HL-60 (cell line): ENCODE data around the gene RANBP3.

Source experiments
- DNase-seq, 2 experiments: peaks; one replicate each; pipeline ENCODE4 v3.0.0-alpha.2; 2010 to 2020; ENCODE audit warnings: low read depth in 1 of 2, low spot score in 1 of 2
- H3K27ac ChIP-seq: fragments of 250-450 bp; sonication (Bioruptor Pico); replicated peaks from 2 replicates; pipeline ENCODE4 v1.5.1; 2020; ENCODE audit warnings: mild to moderate bottlenecking, moderate library complexity
- H3K27me3 ChIP-seq: fragments of 250-450 bp; sonication (Bioruptor Pico); 2 replicates; pipeline ENCODE4 v1.5.1; 2021; ENCODE audit warnings: mild to moderate bottlenecking, moderate library complexity; ENCODE audit not compliant: insufficient read depth, poor library complexity, severe bottlenecking
- H3K4me3 ChIP-seq: replicated peaks from 2 replicates; pipeline ENCODE4 v1.5.1; 2011; ENCODE audit warnings: mild to moderate bottlenecking, control low read depth, low read length; ENCODE audit not compliant: insufficient read depth
- CTCF ChIP-seq: IDR thresholded peaks from one replicate; pipeline ENCODE4 v1.5.1; 2011; ENCODE audit warnings: low read length, control low read depth, inconsistent platforms; ENCODE audit not compliant: insufficient read depth
- GABPA ChIP-seq: IDR thresholded peaks from 2 replicates; pipeline ENCODE4 v1.6.1; 2012; ENCODE audit warnings: low read depth
- POLR2AphosphoS5 ChIP-seq: IDR thresholded peaks from 2 replicates; pipeline ENCODE4 v1.6.1; 2012; ENCODE audit warnings: low read depth
- REST ChIP-seq: IDR thresholded peaks from 2 replicates; pipeline ENCODE4 v1.6.1; 2012; ENCODE audit warnings: low read depth; ENCODE audit not compliant: insufficient replicate concordance
- SPI1 ChIP-seq: IDR thresholded peaks from 2 replicates; pipeline ENCODE4 v1.6.1; 2012; ENCODE audit warnings: low read depth, mild to moderate bottlenecking, borderline replicate concordance

RANBP3 gene

GRCh38 chr19:5929625-5930024 lies 48.3 kb downstream of the RANBP3 start:
- H3K4me3 ChIP-seq: no peak overlapping the region
- no peak for DNase-seq

GRCh38 chr19:5929179-5929578 lies 48.8 kb downstream of the RANBP3 start:
- Histone ChIP-seq H3K4me3 (no peak overlapping the region), H3K27ac (no peak overlapping the region), H3K27me3 (no peaks in the 10 kb centered on the region)
- TF ChIP-seq REST (no peak), SPI1 (no peak), CTCF (no peak), POLR2AphosphoS5 (no peak), GABPA (no peak)
- no peak for DNase-seq

More at GRCh38 chr19:5929625-5930024, 48.3 kb downstream of the RANBP3 start:
- H3K27me3 ChIP-seq: no peaks in the 10 kb centered on the region
- TF ChIP-seq SPI1 (no peak), CTCF (no peak), REST (no peak), GABPA (no peak), POLR2AphosphoS5 (no peak)
- H3K27ac ChIP-seq: no peak overlapping the region

GRCh38 chr19:5927441-5927821 lies 50.5 kb downstream of the RANBP3 start:
- H3K27ac ChIP-seq: no peak overlapping the region
- no peak overlapping the region for H3K4me3 ChIP-seq
- no peaks in the 10 kb centered on the region for H3K27me3 ChIP-seq
- TF ChIP-seq REST (no peak), POLR2AphosphoS5 (no peak)
- DNase-seq: no peak
